HG03280 (cell line): ENCODE data around the gene RORC.

Source experiments
- ATAC-seq: cut with Tn5 transposase; IDR thresholded peaks from one replicate; pipeline ENCODE4 v1.9.1; 2021; ENCODE audit warnings: mild to moderate bottlenecking, moderate library complexity; ENCODE audit not compliant: unreplicated experiment

The RORC gene

GRCh38 chr1:151828921-151829320 is 2.7 kb downstream of the RORC start:
- ATAC-seq, result no peak

- no peak for ATAC-seq
Measured at GRCh38 chr1:151827853-151828252, 3.7 kb downstream of the RORC start.

GRCh38 chr1:151825751-151826660 is 5.6 kb downstream of the RORC start:
- ATAC-seq, result no peak

GRCh38 chr1:151825204-151825603 is 6.4 kb downstream of the RORC start:
- ATAC-seq, result no peak

- no peak for ATAC-seq
Measured at GRCh38 chr1:151823175-151823574, 8.4 kb downstream of the RORC start.

GRCh38 chr1:151822404-151822803 is 9.2 kb downstream of the RORC start:
- no peak for ATAC-seq

GRCh38 chr1:151820940-151821339 is 10.7 kb downstream of the RORC start:
- no peak for ATAC-seq

GRCh38 chr1:151819976-151820623 is 11.5 kb downstream of the RORC start:
- no peak for ATAC-seq

GRCh38 chr1:151819227-151819835 is 12.3 kb downstream of the RORC start:
- ATAC-seq, result no peak

- ATAC-seq, result no peak
Measured at GRCh38 chr1:151817353-151817730, 14.3 kb downstream of the RORC start.

- no peak for ATAC-seq
Measured at GRCh38 chr1:151816548-151817352, 14.9 kb downstream of the RORC start.

- ATAC-seq, result no peak
Measured at GRCh38 chr1:151815716-151816327, 15.8 kb downstream of the RORC start.

GRCh38 chr1:151814971-151815545 is 16.5 kb downstream of the RORC start:
- ATAC-seq, result no peak

- no peak for ATAC-seq
Measured at GRCh38 chr1:151814426-151814825, 17.2 kb downstream of the RORC start.

- ATAC-seq, result no peak
Measured at GRCh38 chr1:151813271-151813977, 18.2 kb downstream of the RORC start.

GRCh38 chr1:151811181-151811580 is 20.4 kb downstream of the RORC start:
- no peak for ATAC-seq

- no peak for ATAC-seq
Measured at GRCh38 chr1:151809985-151810556, 21.5 kb downstream of the RORC start.

- ATAC-seq, result no peak
Measured at GRCh38 chr1:151809290-151809984, 22.2 kb downstream of the RORC start.

GRCh38 chr1:151807766-151808165 is 23.8 kb downstream of the RORC start:
- no peak for ATAC-seq
